Thoracic aorta (tissue), 2 donors: ENCODE results near the gene SPEG. TPM values are rescaled to one million over a fixed set of nuclear protein-coding genes. Genes with fewer than 3 reads are reported as not detected.
"Not testable (repeated sequence)": the region's sequence is repeated elsewhere in the genome, so short reads cannot be mapped to it uniquely, and the experiment has no call there.

Source experiments
- ATAC-seq: fragments of 150-250 bp; one replicate; pipeline ENCODE4 v1.8.0; 2017; ENCODE audit warnings: low read depth; ENCODE audit not compliant: insufficient number of reproducible peaks, low FRiP score
- DNase-seq: peaks from one replicate; pipeline ENCODE4 v3.0.0-alpha.2; 2020; ENCODE audit warnings: low spot score
- H3K27ac ChIP-seq, 2 donors: fragments of 200-600 bp; sonication (generic); 1 replicate in 1 of 2; 2 replicates in 1 of 2; pipeline ENCODE4 v1.5.1; 2016; ENCODE audit warnings: mild to moderate bottlenecking in 2 of 2, moderate library complexity in 2 of 2
- H3K27me3 ChIP-seq: fragments of 200-600 bp; sonication (generic); replicated peaks from 2 replicates; pipeline ENCODE4 v1.6.0; 2016; ENCODE audit warnings: mild to moderate bottlenecking; ENCODE audit not compliant: insufficient read depth
- H3K36me3 ChIP-seq: fragments of 200-600 bp; sonication (generic); one replicate; pipeline ENCODE4 v1.5.1; 2016
- H3K4me1 ChIP-seq, 2 donors: fragments of 200-600 bp; sonication (generic); 1 replicate in 1 of 2; 2 replicates in 1 of 2; pipeline versions ENCODE4 v1.5.1 to v1.6.0; 2016; ENCODE audit warnings: low read depth in 2 of 2, mild to moderate bottlenecking in 1 of 2; ENCODE audit not compliant: control insufficient read depth in 1 of 2
- H3K4me3 ChIP-seq: fragments of 200-600 bp; sonication (generic); 2 replicates; pipeline ENCODE4 v1.5.1; 2016; ENCODE audit warnings: mild to moderate bottlenecking
- H3K9me3 ChIP-seq: fragments of 200-600 bp; sonication (generic); 2 replicates; pipeline ENCODE4 v1.5.1; 2016
- CTCF ChIP-seq: fragments of 200-600 bp; sonication (generic); IDR thresholded peaks from one replicate; pipeline ENCODE4 v1.5.1; 2019; ENCODE audit warnings: antibody characterized with exemption
- total RNA-seq, 2 donors: library from RNA; depleted of rRNA; stranded (reverse); fragments of >200 nt; gene quantifications; one replicate each; pipeline versions ENCODE4 v1.1.0 to v1.2.3, GENCODE V29; 2016

SPEG gene
- total RNA-seq, 2 donors from 2014 or later, result 426 to 455 TPM

GRCh38 chr2:219405451-219405850 lies 29.2 kb upstream of the SPEG start:
- Histone ChIP-seq H3K36me3 (no peaks in the 10 kb centered on the region), H3K4me3 (no peak overlapping the region), H3K4me1 (peaks cover 21 to 47% of the 10 kb centered on the region in 2 donors), H3K9me3 (no peaks in the 10 kb centered on the region), H3K27ac (peak overlapping the region; percentile 97 to 98), H3K27me3 (no peaks in the 10 kb centered on the region)
- peak; percentile 10 for TF ChIP-seq CTCF
- DNase-seq (no peak), ATAC-seq (no peak)

GRCh38 chr2:219405958-219406860 lies 28.4 kb upstream of the SPEG start:
- H3K27me3 ChIP-seq, result no peaks in the 10 kb centered on the region

GRCh38 chr2:219406861-219407230 lies 27.8 kb upstream of the SPEG start:
- no peak for TF ChIP-seq CTCF
- peaks cover 21 to 47% of the 10 kb centered on the region in 2 donors for H3K4me1 ChIP-seq
- no peaks in the 10 kb centered on the region for H3K36me3 ChIP-seq
- DNase-seq (peak; percentile 79), ATAC-seq (peak; percentile 67)
- H3K27me3 ChIP-seq, result no peaks in the 10 kb centered on the region
- peak overlapping the region; percentile 97 to 98 for H3K27ac ChIP-seq
- no peaks in the 10 kb centered on the region for H3K9me3 ChIP-seq
- H3K4me3 ChIP-seq, result no peak overlapping the region

More at GRCh38 chr2:219405958-219406860, 28.4 kb upstream of the SPEG start:
- no peaks in the 10 kb centered on the region for H3K36me3 ChIP-seq
- no peaks in the 10 kb centered on the region for H3K9me3 ChIP-seq
- no peak for ATAC-seq
- no peak for DNase-seq
- H3K27ac ChIP-seq, result peak overlapping the region; percentile 97 to 98
- TF ChIP-seq CTCF, result no peak
- peaks cover 21 to 47% of the 10 kb centered on the region in 2 donors for H3K4me1 ChIP-seq
- no peak overlapping the region for H3K4me3 ChIP-seq

GRCh38 chr2:219407343-219407742 lies 27.3 kb upstream of the SPEG start:
- not testable (repeated sequence) for H3K36me3 ChIP-seq, ATAC-seq, H3K4me3 ChIP-seq, H3K9me3 ChIP-seq, DNase-seq, H3K27me3 ChIP-seq
- peaks cover 21 to 47% of the 10 kb centered on the region in 2 donors for H3K4me1 ChIP-seq
- peak overlapping the region; percentile 97 to 98 for H3K27ac ChIP-seq

- DNase-seq, result no peak
- H3K4me1 ChIP-seq, result peaks cover 21 to 45% of the 10 kb centered on the region in 2 donors
These were observed 26.4 kb upstream of the SPEG start for GRCh38 chr2:219408204-219408603.

More at GRCh38 chr2:219408204-219408603, 26.4 kb upstream of the SPEG start:
- peak overlapping the region in 1 of 2 donors; percentile 98 for H3K27ac ChIP-seq
- H3K9me3 ChIP-seq, result peaks cover 2% of the 10 kb centered on the region
- no peak for ATAC-seq
- TF ChIP-seq CTCF, result no peak
- no peaks in the 10 kb centered on the region for H3K36me3 ChIP-seq
- H3K4me3 ChIP-seq, result no peak overlapping the region
- H3K27me3 ChIP-seq, result no peaks in the 10 kb centered on the region
